Astrocyte (in vitro differentiated cells and primary cell): ENCODE measurements around the gene GLB1L2.

Experiments used
- CTCF ChIP-seq: IDR thresholded peaks from 2 replicates; pipeline ENCODE4 v1.5.1; 2011; ENCODE audit warnings: low read depth, mild to moderate bottlenecking, inconsistent platforms, low read length, moderate library complexity; ENCODE audit not compliant: insufficient read depth
- EZH2 ChIP-seq: IDR thresholded peaks from 2 replicates; pipeline ENCODE4 v1.6.1; 2012; ENCODE audit warnings: mild to moderate bottlenecking, low read length, inconsistent platforms; ENCODE audit not compliant: insufficient read depth

GRCh38 chr11:134366254-134366653, 34.5 kb downstream of the GLB1L2 start:
- no peak for TF ChIP-seq CTCF
- TF ChIP-seq EZH2 = no peak
